ENCODE data around the gene RBM23.

GRCh38 chr14:22897357-22897756 lies 21.6 kb downstream of the RBM23 start:
- no peak for TF ChIP-seq CEBPB (IDR thresholded peaks at IDR 0.05)
- TF ChIP-seq, protein P1, sequence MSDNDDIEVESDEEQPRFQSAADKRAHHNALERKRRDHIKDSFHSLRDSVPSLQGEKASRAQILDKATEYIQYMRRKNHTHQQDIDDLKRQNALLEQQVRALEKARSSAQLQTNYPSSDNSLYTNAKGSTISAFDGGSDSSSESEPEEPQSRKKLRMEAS (IDR thresholded peaks at IDR 0.05): no peak

Data from Ishikawa (cell line).